Activated T-cell treated with anti-CD3 and anti-CD28 coated beads, Interleukin-2, amount 50 U/mL, for 24 hours (primary cell): Measurements from ENCODE around the gene CYP11A1.

Experiments used
- DNase-seq: peaks from one replicate; pipeline ENCODE4 v3.0.0-alpha.2; 2020
- H3K27ac Mint-ChIP-seq: 2 replicates; pipeline ENCODE4 v1.8.0; 2020; ENCODE audit warnings: mild to moderate bottlenecking, mixed read lengths
- H3K27me3 Mint-ChIP-seq: 2 replicates; pipeline ENCODE4 v1.8.0; 2020; ENCODE audit warnings: mixed read lengths
- H3K36me3 Mint-ChIP-seq: 2 replicates; pipeline ENCODE4 v1.8.0; 2020; ENCODE audit warnings: low read depth, mixed read lengths
- H3K4me1 Mint-ChIP-seq: 2 replicates; pipeline ENCODE4 v1.8.0; 2020; ENCODE audit warnings: low read depth, mixed read lengths
- H3K4me3 Mint-ChIP-seq: 2 replicates; pipeline ENCODE4 v1.8.0; 2020; ENCODE audit warnings: mild to moderate bottlenecking, moderate library complexity, mixed read lengths
- H3K9me3 Mint-ChIP-seq: 2 replicates; pipeline ENCODE4 v1.8.0; 2020; ENCODE audit warnings: mixed read lengths

The CYP11A1 gene

GRCh38 chr15:74406517-74406916 is 39.1 kb upstream of the CYP11A1 start:
- Mint-ChIP-seq H3K4me1 (peaks cover 62% of the 10 kb centered on the region), H3K36me3 (peaks cover 49% of the 10 kb centered on the region), H3K27me3 (no peaks in the 10 kb centered on the region), H3K4me3 (no peak overlapping the region), H3K9me3 (no peaks in the 10 kb centered on the region), H3K27ac (peak overlapping the region; percentile 80)
- DNase-seq: no peak

DNA sequence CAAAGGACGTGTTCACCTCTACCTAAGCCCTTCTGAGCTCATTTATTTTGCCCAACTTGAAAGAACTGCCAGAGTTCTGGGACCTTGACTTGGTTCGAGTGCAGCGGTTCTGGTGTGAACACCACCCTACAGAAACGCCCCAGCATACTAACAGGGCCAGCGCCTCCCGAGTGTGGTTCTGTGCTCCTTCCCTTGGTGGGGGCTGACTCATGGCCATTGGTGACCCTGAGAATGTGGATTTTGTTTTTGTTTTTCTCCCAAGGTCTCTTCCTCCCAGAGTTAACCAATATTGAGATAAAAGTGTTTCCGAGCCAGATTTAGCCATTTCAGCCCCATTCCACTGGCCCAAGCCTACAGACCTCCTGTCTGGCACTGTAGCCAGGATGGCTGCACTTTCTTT is 38.4 kb upstream of the CYP11A1 start:
- no peak overlapping the region for H3K4me3 Mint-ChIP-seq
- H3K9me3 Mint-ChIP-seq: no peaks in the 10 kb centered on the region

GRCh38 chr15:74403991-74404563 is 36.6 kb upstream of the CYP11A1 start:
- DNase-seq: peak; percentile 60
- Mint-ChIP-seq H3K4me3 (peak overlapping the region; percentile 69), H3K27ac (peak overlapping the region; percentile 93), H3K27me3 (no peaks in the 10 kb centered on the region), H3K9me3 (no peaks in the 10 kb centered on the region), H3K36me3 (peaks cover 31% of the 10 kb centered on the region), H3K4me1 (peaks cover 83% of the 10 kb centered on the region)

More for the DNA sequence above, 38.4 kb upstream of the CYP11A1 start:
- Mint-ChIP-seq H3K27me3 (no peaks in the 10 kb centered on the region), H3K36me3 (peaks cover 42% of the 10 kb centered on the region), H3K4me1 (peaks cover 67% of the 10 kb centered on the region), H3K27ac (peak overlapping the region; percentile 80)
- no peak for DNase-seq

GRCh38 chr15:74403588-74403919 is 36.1 kb upstream of the CYP11A1 start:
- peak overlapping the region; percentile 69 for H3K4me3 Mint-ChIP-seq
- H3K36me3 Mint-ChIP-seq: peaks cover 26% of the 10 kb centered on the region
- no peaks in the 10 kb centered on the region for H3K27me3 Mint-ChIP-seq
- no peaks in the 10 kb centered on the region for H3K9me3 Mint-ChIP-seq
- DNase-seq: no peak
- peaks cover 86% of the 10 kb centered on the region for H3K4me1 Mint-ChIP-seq
- peak overlapping the region; percentile 93 for H3K27ac Mint-ChIP-seq

DNA sequence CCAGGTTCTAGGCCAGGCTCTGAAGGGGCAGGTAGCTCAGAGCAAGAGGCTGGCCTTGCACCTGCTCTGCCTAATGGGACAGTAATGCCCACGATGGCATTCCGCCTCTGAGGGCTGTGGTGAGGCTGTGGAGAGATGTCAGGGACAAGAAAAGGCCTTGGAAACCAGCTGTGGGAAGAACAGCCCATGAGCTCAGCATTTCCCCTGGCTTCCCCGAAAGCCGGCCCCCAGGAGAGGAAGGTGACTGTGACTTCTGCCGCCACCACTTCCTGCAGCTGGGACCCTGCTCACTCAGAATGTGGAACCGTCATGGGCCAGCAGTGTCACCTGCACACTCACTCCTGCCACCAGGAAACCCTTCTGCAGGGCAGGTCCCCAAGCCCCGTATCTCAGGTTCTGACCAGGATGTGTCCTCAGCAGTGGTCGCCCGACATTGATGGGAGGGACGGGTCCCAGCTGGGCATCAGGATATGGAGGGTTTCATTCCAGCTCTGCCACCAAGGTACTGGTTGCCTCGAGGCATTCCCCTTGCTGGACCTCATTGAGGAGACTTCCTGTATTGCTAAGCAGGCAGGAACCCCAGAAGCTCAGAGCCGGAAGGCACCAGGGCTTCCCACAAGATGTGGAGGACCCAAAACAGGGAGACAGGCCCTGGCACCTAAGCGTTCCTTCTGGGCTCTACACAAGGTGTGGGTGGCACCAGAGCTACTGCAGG is 35.6 kb upstream of the CYP11A1 start:
- Mint-ChIP-seq H3K36me3 (peaks cover 24% of the 10 kb centered on the region), H3K4me3 (peak overlapping the region; percentile 69), H3K4me1 (peaks cover 89% of the 10 kb centered on the region), H3K27me3 (no peaks in the 10 kb centered on the region), H3K9me3 (no peaks in the 10 kb centered on the region), H3K27ac (peak overlapping the region; percentile 93)
- peak; percentile 88 for DNase-seq

GRCh38 chr15:74402337-74402841 is 34.9 kb upstream of the CYP11A1 start:
- H3K9me3 Mint-ChIP-seq: no peaks in the 10 kb centered on the region
- DNase-seq: no peak

GRCh38 chr15:74400915-74401757 is 33.7 kb upstream of the CYP11A1 start:
- H3K4me3 Mint-ChIP-seq: peak overlapping the region; percentile 64
- H3K36me3 Mint-ChIP-seq: peaks cover 17% of the 10 kb centered on the region
- peak; percentile 68 for DNase-seq

More at GRCh38 chr15:74402337-74402841, 34.9 kb upstream of the CYP11A1 start:
- peak overlapping the region; percentile 69 for H3K4me3 Mint-ChIP-seq
- no peaks in the 10 kb centered on the region for H3K27me3 Mint-ChIP-seq
- peaks cover 20% of the 10 kb centered on the region for H3K36me3 Mint-ChIP-seq
- H3K4me1 Mint-ChIP-seq: peaks cover 90% of the 10 kb centered on the region
- peak overlapping the region; percentile 93 for H3K27ac Mint-ChIP-seq

GRCh38 chr15:74400313-74400860 is 32.9 kb upstream of the CYP11A1 start:
- Mint-ChIP-seq H3K27me3 (no peaks in the 10 kb centered on the region), H3K36me3 (peaks cover 11% of the 10 kb centered on the region), H3K27ac (peak overlapping the region; percentile 93), H3K4me1 (peaks cover 91% of the 10 kb centered on the region), H3K9me3 (no peaks in the 10 kb centered on the region), H3K4me3 (peak overlapping the region; percentile 64)
- no peak for DNase-seq

More at GRCh38 chr15:74400915-74401757, 33.7 kb upstream of the CYP11A1 start:
- peaks cover 92% of the 10 kb centered on the region for H3K4me1 Mint-ChIP-seq
- no peaks in the 10 kb centered on the region for H3K9me3 Mint-ChIP-seq
- H3K27ac Mint-ChIP-seq: peak overlapping the region; percentile 93
- no peaks in the 10 kb centered on the region for H3K27me3 Mint-ChIP-seq

DNA sequence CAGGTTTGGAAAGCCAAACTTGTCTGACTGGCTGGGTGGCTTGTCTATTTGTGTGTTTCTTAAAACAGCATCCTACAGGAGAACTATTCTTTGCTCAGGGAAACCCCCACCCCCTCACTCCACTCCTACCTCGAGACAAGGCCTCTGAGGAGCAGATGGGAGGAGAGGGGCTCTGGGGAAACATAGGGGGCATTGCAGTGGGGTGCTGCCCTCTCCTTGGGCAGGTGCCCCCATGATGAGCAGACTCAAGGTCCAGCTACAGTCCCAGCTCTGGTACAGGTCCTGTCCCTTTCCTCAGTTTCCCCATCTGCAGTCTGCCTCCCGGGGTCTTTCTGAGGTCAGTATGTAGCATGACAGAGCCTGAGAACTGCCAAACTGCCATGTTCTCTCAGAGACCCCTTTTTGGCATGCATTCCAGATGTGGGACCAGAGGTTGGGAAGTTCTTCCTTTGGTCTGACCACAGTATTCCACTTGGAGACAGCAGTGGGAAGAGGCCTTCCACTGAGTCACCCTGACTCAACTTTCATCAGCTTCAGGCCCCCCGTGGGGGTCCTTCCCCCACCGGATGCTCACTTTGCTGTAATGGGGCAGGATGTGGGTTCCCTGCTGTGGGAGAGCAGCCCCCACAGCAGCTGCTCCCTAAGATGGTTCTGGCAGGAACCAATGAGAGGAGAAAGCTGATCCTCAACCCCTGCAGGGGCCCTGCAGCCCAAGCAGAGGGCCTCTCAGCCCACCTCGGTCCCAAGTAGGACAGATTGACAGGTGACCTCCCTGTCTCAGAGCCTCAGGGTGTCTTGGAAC is 32.3 kb upstream of the CYP11A1 start:
- peaks cover 10% of the 10 kb centered on the region for H3K36me3 Mint-ChIP-seq
- peak; percentile 72 for DNase-seq

GRCh38 chr15:74399100-74399499 is 31.7 kb upstream of the CYP11A1 start:
- H3K27ac Mint-ChIP-seq: peak overlapping the region; percentile 97
- H3K4me3 Mint-ChIP-seq: no peak overlapping the region
- peaks cover 95% of the 10 kb centered on the region for H3K4me1 Mint-ChIP-seq
- DNase-seq: no peak
- no peaks in the 10 kb centered on the region for H3K27me3 Mint-ChIP-seq
- H3K9me3 Mint-ChIP-seq: no peaks in the 10 kb centered on the region
- H3K36me3 Mint-ChIP-seq: peaks cover 4% of the 10 kb centered on the region

More for the DNA sequence above, 32.3 kb upstream of the CYP11A1 start:
- H3K9me3 Mint-ChIP-seq: no peaks in the 10 kb centered on the region
- H3K27ac Mint-ChIP-seq: peak overlapping the region; percentile 93
- peaks cover 96% of the 10 kb centered on the region for H3K4me1 Mint-ChIP-seq
- H3K27me3 Mint-ChIP-seq: no peaks in the 10 kb centered on the region
- H3K4me3 Mint-ChIP-seq: peak overlapping the region; percentile 64

DNA sequence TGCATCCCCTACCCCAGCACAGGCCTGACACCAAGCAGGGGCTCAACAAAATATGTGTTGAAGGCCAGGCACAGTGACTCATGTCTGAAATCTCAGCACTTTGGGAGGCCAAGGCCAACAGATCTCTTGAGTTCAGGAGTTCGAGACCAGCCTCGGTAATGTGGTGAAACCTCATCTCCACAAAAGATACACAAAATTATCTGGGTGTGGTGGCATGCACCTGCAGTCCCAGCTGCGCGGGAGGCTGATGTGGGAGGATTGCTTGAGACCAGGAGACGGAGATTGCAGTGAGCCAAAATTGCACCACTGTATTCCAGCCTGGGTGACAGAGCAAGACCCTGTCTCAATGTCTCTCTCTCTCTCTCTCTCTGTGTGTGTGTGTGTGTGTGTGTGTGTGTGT is 30.7 kb upstream of the CYP11A1 start:
- no peaks in the 10 kb centered on the region for H3K27me3 Mint-ChIP-seq
- peak overlapping the region; percentile 97 for H3K27ac Mint-ChIP-seq
- no peaks in the 10 kb centered on the region for H3K9me3 Mint-ChIP-seq
- DNase-seq: no peak
- H3K4me1 Mint-ChIP-seq: peaks cover 95% of the 10 kb centered on the region
- no peak overlapping the region for H3K4me3 Mint-ChIP-seq
- H3K36me3 Mint-ChIP-seq: no peaks in the 10 kb centered on the region

- no peak for DNase-seq
- Mint-ChIP-seq H3K27me3 (no peaks in the 10 kb centered on the region), H3K4me1 (peaks cover 95% of the 10 kb centered on the region), H3K4me3 (peak overlapping the region; percentile 58), H3K27ac (peak overlapping the region; percentile 97), H3K9me3 (no peaks in the 10 kb centered on the region), H3K36me3 (no peaks in the 10 kb centered on the region)
Observed at GRCh38 chr15:74397239-74398068, 30.0 kb upstream of the CYP11A1 start.
